ENCODE measurements around the gene MGAM2.

MGAM2 gene

DNA sequence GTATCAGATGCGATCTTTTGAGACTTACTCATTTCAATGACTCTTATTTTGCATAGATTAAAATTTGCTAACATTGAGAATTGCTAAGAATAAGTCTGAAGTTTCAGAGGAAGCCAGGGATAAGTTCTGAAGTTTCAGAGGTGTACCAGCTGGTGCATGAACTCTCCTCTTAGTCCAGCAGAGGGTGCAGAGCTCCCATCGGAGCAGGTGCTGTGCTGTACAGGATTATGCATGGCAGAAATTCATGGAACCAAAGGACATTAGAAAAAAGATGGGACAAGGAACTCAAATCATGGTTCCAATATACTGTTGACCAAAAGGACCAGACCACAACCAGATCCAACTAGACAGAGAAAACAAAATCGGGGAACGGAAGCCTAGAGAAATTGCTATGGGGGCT is 41.9 kb downstream of the MGAM2 start:
- no peak overlapping the region for H3K27ac ChIP-seq

DNA sequence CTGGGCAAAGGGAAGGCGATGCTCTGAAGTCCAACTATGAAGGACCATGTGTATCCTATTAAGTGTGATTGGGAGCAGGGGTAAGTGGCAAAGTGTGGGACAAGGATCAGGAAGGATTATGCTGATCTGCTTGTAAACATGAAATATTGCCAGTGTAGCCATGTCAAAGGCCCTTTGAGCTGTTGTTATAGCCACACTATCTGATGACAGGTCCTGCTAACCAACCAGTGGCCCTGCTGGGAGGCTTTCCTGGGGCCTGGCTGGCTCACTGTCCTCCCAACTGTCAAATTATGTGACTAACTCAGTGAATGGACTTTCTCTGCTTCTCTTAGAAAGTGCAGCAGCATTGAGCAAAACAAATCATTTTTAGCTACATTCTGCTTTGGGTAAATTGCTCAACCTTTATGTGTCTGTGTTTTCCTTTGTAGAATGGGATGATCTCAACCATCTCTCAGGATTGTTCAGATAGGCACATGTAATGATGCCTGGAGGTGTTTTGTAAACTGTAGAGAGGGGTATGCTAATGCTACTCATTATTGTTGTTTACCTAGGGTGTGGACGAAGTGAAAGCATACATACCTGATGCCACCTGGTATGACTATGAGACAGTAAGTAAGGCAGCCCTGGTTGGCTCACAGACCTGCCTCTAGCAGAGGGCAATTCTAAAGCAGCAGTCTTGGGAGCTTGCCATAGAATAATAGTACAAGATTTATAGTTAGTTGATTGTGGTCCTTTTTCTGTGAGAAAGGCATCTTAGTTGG is 47.4 kb downstream of the MGAM2 start:
- no peak for TF ChIP-seq ZFX (IDR thresholded peaks at IDR 0.05; ENCODE audit: borderline replicate concordance)
- TF ChIP-seq, protein P1, sequence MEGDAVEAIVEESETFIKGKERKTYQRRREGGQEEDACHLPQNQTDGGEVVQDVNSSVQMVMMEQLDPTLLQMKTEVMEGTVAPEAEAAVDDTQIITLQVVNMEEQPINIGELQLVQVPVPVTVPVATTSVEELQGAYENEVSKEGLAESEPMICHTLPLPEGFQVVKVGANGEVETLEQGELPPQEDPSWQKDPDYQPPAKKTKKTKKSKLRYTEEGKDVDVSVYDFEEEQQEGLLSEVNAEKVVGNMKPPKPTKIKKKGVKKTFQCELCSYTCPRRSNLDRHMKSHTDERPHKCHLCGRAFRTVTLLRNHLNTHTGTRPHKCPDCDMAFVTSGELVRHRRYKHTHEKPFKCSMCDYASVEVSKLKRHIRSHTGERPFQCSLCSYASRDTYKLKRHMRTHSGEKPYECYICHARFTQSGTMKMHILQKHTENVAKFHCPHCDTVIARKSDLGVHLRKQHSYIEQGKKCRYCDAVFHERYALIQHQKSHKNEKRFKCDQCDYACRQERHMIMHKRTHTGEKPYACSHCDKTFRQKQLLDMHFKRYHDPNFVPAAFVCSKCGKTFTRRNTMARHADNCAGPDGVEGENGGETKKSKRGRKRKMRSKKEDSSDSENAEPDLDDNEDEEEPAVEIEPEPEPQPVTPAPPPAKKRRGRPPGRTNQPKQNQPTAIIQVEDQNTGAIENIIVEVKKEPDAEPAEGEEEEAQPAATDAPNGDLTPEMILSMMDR (IDR thresholded peaks at IDR 0.05), result no peak
- no peak overlapping the region for H3K27ac ChIP-seq

More for the DNA sequence above, 41.9 kb downstream of the MGAM2 start:
- TF ChIP-seq, protein P1 (IDR thresholded peaks at IDR 0.05), result peak; percentile 73
- no peak for TF ChIP-seq ZFX (IDR thresholded peaks at IDR 0.05; ENCODE audit: borderline replicate concordance)

- no peak overlapping the region for H3K27ac ChIP-seq
- no peak for TF ChIP-seq ZFX (IDR thresholded peaks at IDR 0.05; ENCODE audit: borderline replicate concordance)
- TF ChIP-seq, protein P1 (IDR thresholded peaks at IDR 0.05), result no peak
Measured at GRCh38 chr7:142161921-142162320, 50.4 kb downstream of the MGAM2 start.

DNA sequence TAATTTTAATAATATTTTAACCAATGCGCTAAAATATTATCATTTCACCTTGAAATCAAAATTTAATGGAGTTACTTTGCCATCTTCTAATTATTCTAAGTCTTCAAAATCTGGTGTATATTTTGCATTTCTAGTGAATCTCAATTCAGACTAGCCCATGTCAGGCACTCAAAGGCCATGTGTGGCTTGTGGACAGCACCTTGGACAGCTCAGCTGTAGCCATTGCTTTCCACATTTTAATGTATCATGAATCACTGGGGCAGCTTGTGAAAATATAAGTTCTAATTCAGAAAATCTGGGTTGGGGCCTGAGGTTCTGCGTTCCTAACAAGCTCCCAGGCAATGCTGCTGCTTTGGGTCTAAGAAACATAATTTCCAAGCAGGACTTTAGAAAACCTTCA is 57.2 kb downstream of the MGAM2 start:
- no peak overlapping the region for H3K27ac ChIP-seq
- TF ChIP-seq, protein P1 (IDR thresholded peaks at IDR 0.05), result no peak
- TF ChIP-seq ZFX (IDR thresholded peaks at IDR 0.05; ENCODE audit: borderline replicate concordance), result no peak

DNA sequence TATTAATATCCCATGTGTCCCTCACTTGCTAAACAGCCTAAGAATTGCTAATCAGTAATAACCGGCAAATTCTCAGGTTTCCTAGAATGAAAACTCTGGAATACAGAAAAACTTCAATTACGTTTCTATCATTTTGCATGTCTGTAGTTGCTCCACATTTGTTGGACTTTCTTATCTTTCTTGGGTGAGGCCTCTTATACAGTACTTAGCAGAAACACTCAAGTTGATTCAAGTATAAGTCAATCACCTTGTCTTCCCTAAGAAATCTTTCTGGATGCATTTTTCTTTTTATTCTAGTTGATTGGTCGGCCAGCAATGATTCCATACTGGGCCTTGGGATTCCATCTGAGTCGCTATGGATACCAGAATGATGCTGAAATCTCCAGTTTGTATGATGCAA is 61.4 kb downstream of the MGAM2 start:
- TF ChIP-seq, protein P1 (IDR thresholded peaks at IDR 0.05), result no peak
- no peak for TF ChIP-seq ZFX (IDR thresholded peaks at IDR 0.05; ENCODE audit: borderline replicate concordance)
- no peak overlapping the region for H3K27ac ChIP-seq

GRCh38 chr7:142174441-142174840 is 62.9 kb downstream of the MGAM2 start:
- no peak for TF ChIP-seq ZFX (IDR thresholded peaks at IDR 0.05; ENCODE audit: borderline replicate concordance)
- TF ChIP-seq, protein P1 (IDR thresholded peaks at IDR 0.05), result no peak
- H3K27ac ChIP-seq, result no peak overlapping the region

DNA sequence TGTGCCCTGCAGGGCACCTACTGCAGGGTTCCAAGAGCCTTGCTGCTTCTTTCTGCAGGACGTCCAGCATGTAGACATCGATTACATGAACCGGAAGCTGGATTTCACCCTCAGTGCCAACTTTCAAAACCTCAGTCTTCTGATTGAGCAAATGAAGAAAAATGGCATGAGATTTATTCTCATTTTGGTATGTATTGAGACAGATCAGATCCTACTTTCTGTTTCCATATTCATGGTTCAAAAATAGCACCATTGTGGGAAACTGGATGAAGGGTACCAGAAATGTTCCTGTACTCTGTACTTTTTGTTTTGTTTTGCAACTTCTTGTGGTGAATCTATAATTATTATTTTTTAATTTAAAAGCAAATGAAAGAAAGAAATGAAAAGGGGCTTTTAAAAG is 64.1 kb downstream of the MGAM2 start:
- TF ChIP-seq ZFX (IDR thresholded peaks at IDR 0.05; ENCODE audit: borderline replicate concordance), result no peak
- TF ChIP-seq, protein P1 (IDR thresholded peaks at IDR 0.05), result no peak

More for the DNA sequence above, 64.1 kb downstream of the MGAM2 start:
- no peak overlapping the region for H3K27ac ChIP-seq

All from 22Rv1 (cell line).